GM12878 (cell line): Measurements from ENCODE around the gene ARF3.

Experiments used
- CREM ChIP-seq: IDR thresholded peaks from 2 replicates; pipeline ENCODE4 v1.6.1; 2014; ENCODE audit warnings: antibody characterized with exemption, low read depth
- CTCF ChIP-seq, 3 experiments: IDR thresholded peaks in 2 of 3; conservative IDR thresholded peaks in 1 of 3; 2 replicates each; pipeline ENCODE4 v1.5.1; 2011; ENCODE audit warnings: low read depth in 3 of 3, low read length in 3 of 3, mild to moderate bottlenecking in 3 of 3, control low read depth in 2 of 3, moderate library complexity in 2 of 3, inconsistent platforms in 1 of 3, mixed read lengths in 1 of 3; ENCODE audit not compliant: control insufficient read depth in 2 of 3, insufficient read depth in 1 of 3; ENCODE audit errors: extremely low read depth in 1 of 3
- DPF2 ChIP-seq: fragments of 450-650 bp; IDR thresholded peaks from 2 replicates; pipeline ENCODE4 v1.6.1; 2017; ENCODE audit warnings: mild to moderate bottlenecking
- E2F4 ChIP-seq: IDR thresholded peaks from 2 replicates; pipeline ENCODE4 v1.6.1; 2012; ENCODE audit warnings: low read depth, low read length, improper control_type of control experiment
- FOXK2 ChIP-seq: fragments of 450-650 bp; IDR thresholded peaks from 2 replicates; pipeline ENCODE4 v1.6.1; 2017; ENCODE audit warnings: mild to moderate bottlenecking, moderate library complexity
- IRF3 ChIP-seq: fragments of 450-650 bp; IDR thresholded peaks from 2 replicates; pipeline ENCODE4 v1.6.1; 2014; ENCODE audit warnings: mild to moderate bottlenecking
- MLLT1 ChIP-seq: fragments of 450-650 bp; IDR thresholded peaks from 2 replicates; pipeline ENCODE4 v1.6.1; 2016; ENCODE audit warnings: mild to moderate bottlenecking
- SRF ChIP-seq, 2 experiments: IDR thresholded peaks; 2 replicates each; pipeline ENCODE4 v1.6.1; 2011; ENCODE audit warnings: low read depth in 2 of 2, low read length in 2 of 2, mild to moderate bottlenecking in 1 of 2, moderate library complexity in 1 of 2
- ZNF592 ChIP-seq: fragments of 450-650 bp; IDR thresholded peaks from 2 replicates; pipeline ENCODE4 v1.6.1; 2017; ENCODE audit warnings: mild to moderate bottlenecking, moderate library complexity

- TF ChIP-seq E2F4 (no peak), CREM (no peak), ZNF592 (no peak), FOXK2 (no peak), MLLT1 (no peak), DPF2 (no peak), CTCF (IDR thresholded peaks at IDR 0.05 in 2 of 3, conservative IDR thresholded peaks at IDR 0.05 in 1 of 3; ENCODE audit: control insufficient read depth in 2 of 3, extremely low read depth in 1 of 3, insufficient read depth in 1 of 3, low read depth in 3 of 3, low read length in 3 of 3) (peak in 1 of 3 experiments; percentile 26; a peak in 2 of 6 replicates), SRF (IDR thresholded peaks at IDR 0.05; ENCODE audit: low read depth in 2 of 2, low read length in 2 of 2) (no peak), IRF3 (no peak)
These were observed 8.1 kb upstream of the ARF3 start for GRCh38 chr12:48965298-48965838.
